Measurements from ENCODE around the gene CCDC85C. TPM values are rescaled to one million over a fixed set of nuclear protein-coding genes. Genes with fewer than 3 reads are reported as not detected.

CCDC85C gene
- total and polyA plus RNA-seq, 10 donors, result 1.6 to 12.4 (median 8.1) TPM

- Histone ChIP-seq H3K36me3 (no peaks in the 10 kb centered on the region), H3K9me3 (no peaks in the 10 kb centered on the region), H3K4me1 (peaks cover 6 to 55% (median 31%) of the 10 kb centered on the region in 6 donors), H3K4me3 (no peak overlapping the region), H3K27me3 (replicated peaks in 1 of 7) (no peaks in the 10 kb centered on the region), H3K27ac (peak overlapping the region in 2 of 8 donors; percentile 38)
- DNase-seq, result no peak
- TF ChIP-seq CTCF (IDR thresholded peaks at IDR 0.05 in 8 of 11, conservative IDR thresholded peaks at IDR 0.05 in 3 of 11), result no peak
- TF ChIP-seq POLR2A (IDR thresholded peaks at IDR 0.05), result no peak
- no peak for TF ChIP-seq POLR2AphosphoS5 (IDR thresholded peaks at IDR 0.05)
- intact Hi-C loops (cut with DNase I; ENCODE audit: low total_unique reads), result no loop called here
- WGBS, 5 donors, result 85 to 88% (median 86%) methylated on average over 5 to 12 of the region's 12 CpGs
Measured at GRCh38 chr14:99525699-99526080, 78.3 kb downstream of the CCDC85C start.

- H3K4me3 ChIP-seq, result no peak overlapping the region
- H3K27me3 ChIP-seq (replicated peaks in 1 of 7), result no peaks in the 10 kb centered on the region
- peak overlapping the region in 2 of 8 donors; percentile 38 for H3K27ac ChIP-seq
- intact Hi-C loops (cut with DNase I; ENCODE audit: low total_unique reads), result no loop called here
- H3K9me3 ChIP-seq, result no peaks in the 10 kb centered on the region
- TF ChIP-seq POLR2A (IDR thresholded peaks at IDR 0.05) (no peak), CTCF (IDR thresholded peaks at IDR 0.05 in 8 of 11, conservative IDR thresholded peaks at IDR 0.05 in 3 of 11) (peak in 6 of 11 experiments; percentile 5 to 37 (median 24))
- peak; percentile 58 for DNase-seq
- H3K4me1 ChIP-seq, result peaks cover 6 to 55% (median 29%) of the 10 kb centered on the region in 6 donors
- 66 to 80% (median 70%) methylated on average over 2 to 17 of the region's 17 CpGs for WGBS, 5 donors
- no peaks in the 10 kb centered on the region for H3K36me3 ChIP-seq
Measured at GRCh38 chr14:99524804-99525698, 79.0 kb downstream of the CCDC85C start.

GRCh38 chr14:99524091-99524661, 79.8 kb downstream of the CCDC85C start:
- 72 to 87% (median 78%) methylated on average over 15 to 16 of the region's 16 CpGs for WGBS, 5 donors
- no peaks in the 10 kb centered on the region for H3K27me3 ChIP-seq (replicated peaks in 1 of 7)
- H3K4me1 ChIP-seq, result peaks cover 6 to 55% (median 29%) of the 10 kb centered on the region in 6 donors
- intact Hi-C loops (cut with DNase I; ENCODE audit: low total_unique reads), result no loop called here
- peak; percentile 73 for DNase-seq
- no peak overlapping the region for H3K4me3 ChIP-seq
- peak overlapping the region in 1 of 8 donors; percentile 64 for H3K27ac ChIP-seq
- H3K36me3 ChIP-seq, result no peaks in the 10 kb centered on the region
- TF ChIP-seq POLR2A (IDR thresholded peaks at IDR 0.05) (no peak), CTCF (IDR thresholded peaks at IDR 0.05 in 8 of 11, conservative IDR thresholded peaks at IDR 0.05 in 3 of 11) (no peak), POLR2AphosphoS5 (IDR thresholded peaks at IDR 0.05) (no peak)
- H3K9me3 ChIP-seq, result no peaks in the 10 kb centered on the region

DNA sequence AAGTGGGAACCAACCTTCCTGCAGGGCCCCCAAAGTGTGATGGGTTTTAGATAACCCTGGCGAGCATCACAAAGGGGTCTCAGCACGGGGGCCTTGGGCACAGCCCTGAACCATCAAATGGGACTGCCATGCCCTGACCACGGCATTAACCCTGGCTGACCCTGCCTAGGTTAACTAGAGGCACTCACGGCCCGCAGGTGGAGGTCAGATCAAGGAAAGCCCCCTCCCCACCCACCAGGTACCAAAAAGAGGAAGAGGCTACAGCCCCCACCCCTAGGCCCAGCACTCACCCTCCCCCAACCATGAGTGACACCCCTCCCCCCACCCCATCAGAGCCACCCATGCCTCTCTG, 80.3 kb downstream of the CCDC85C start:
- DNase-seq, result peak; percentile 47
- TF ChIP-seq CTCF (IDR thresholded peaks at IDR 0.05 in 8 of 11, conservative IDR thresholded peaks at IDR 0.05 in 3 of 11) (no peak), POLR2AphosphoS5 (IDR thresholded peaks at IDR 0.05) (no peak), POLR2A (IDR thresholded peaks at IDR 0.05) (no peak)
- Histone ChIP-seq H3K36me3 (no peaks in the 10 kb centered on the region), H3K27ac (peak overlapping the region in 3 of 8 donors; percentile 8 to 64 (median 33)), H3K4me1 (peaks cover 7 to 57% (median 30%) of the 10 kb centered on the region in 6 donors), H3K27me3 (replicated peaks in 1 of 7) (no peaks in the 10 kb centered on the region), H3K9me3 (no peaks in the 10 kb centered on the region), H3K4me3 (no peak overlapping the region)
- WGBS, 5 donors, result 54 to 85% (median 73%) methylated on average over 4 to 5 of the region's 5 CpGs
- intact Hi-C loops (cut with DNase I; ENCODE audit: low total_unique reads), result no loop called here

Data from spleen (tissue), 11 donors.